Hepatic stellate cell (primary cell): ENCODE measurements around the gene SNRNP70.
"Not testable (repeated sequence)": the region's sequence is repeated elsewhere in the genome, so short reads cannot be mapped to it uniquely, and the experiment has no call there.

Source experiments
- DNase-seq: peaks from one replicate; pipeline ENCODE4 v3.0.0; 2011; ENCODE audit warnings: low spot score

SNRNP70 gene

GRCh38 chr19:49064768-49065611, 20.3 kb upstream of the SNRNP70 start, which contains the start of gene NTF4:
Gene NTF4, minus strand, starts transcription at chr19:49064818. Its CDS starts 2,821 bp downstream, at chr19:49061997.
- DNase-seq, result peak; percentile 52

GRCh38 chr19:49065905-49066512, 19.2 kb upstream of the SNRNP70 start:
- DNase-seq, result no peak

- DNase-seq, result no peak
Measured at GRCh38 chr19:49067554-49067953, 17.7 kb upstream of the SNRNP70 start.

- no peak for DNase-seq
Measured at GRCh38 chr19:49069026-49069425, 16.2 kb upstream of the SNRNP70 start.

GRCh38 chr19:49070416-49070815, 14.8 kb upstream of the SNRNP70 start:
- no peak for DNase-seq

GRCh38 chr19:49071860-49072547, 13.2 kb upstream of the SNRNP70 start:
- DNase-seq, result no peak

GRCh38 chr19:49073514-49074378, 11.5 kb upstream of the SNRNP70 start:
- DNase-seq, result no peak

GRCh38 chr19:49074869-49075268, 10.4 kb upstream of the SNRNP70 start:
- DNase-seq, result not testable (repeated sequence)

GRCh38 chr19:49080392-49080791, 4.9 kb upstream of the SNRNP70 start:
- DNase-seq, result no peak

- DNase-seq, result no peak
Measured at GRCh38 chr19:49081273-49081672, 4.0 kb upstream of the SNRNP70 start.

GRCh38 chr19:49084206-49085019, 838 bp upstream of the SNRNP70 start:
- DNase-seq, result no peak

- no peak for DNase-seq
Measured at GRCh38 chr19:49085868-49086232, 599 bp downstream of the SNRNP70 start.

GRCh38 chr19:49086296-49086695, 1.0 kb downstream of the SNRNP70 start:
- no peak for DNase-seq

GRCh38 chr19:49091391-49092038, 6.3 kb downstream of the SNRNP70 start:
- DNase-seq, result no peak

- no peak for DNase-seq
Measured at GRCh38 chr19:49092686-49093085, 7.4 kb downstream of the SNRNP70 start.

GRCh38 chr19:49094505-49095482, 9.5 kb downstream of the SNRNP70 start:
- no peak for DNase-seq

- peak; percentile 81 for DNase-seq
Measured at GRCh38 chr19:49097453-49098288, 12.4 kb downstream of the SNRNP70 start.

GRCh38 chr19:49098795-49099194, 13.5 kb downstream of the SNRNP70 start:
- DNase-seq, result no peak
